Measurements from ENCODE around the gene MLXIPL.
A peak's percentile ranks its signal among the peaks of the same experiment; 100 is the strongest.
"Not testable (repeated sequence)": the region's sequence is repeated elsewhere in the genome, so short reads cannot be mapped to it uniquely, and the experiment has no call there.

Gene MLXIPL

GRCh38 chr7:73623798-73624668, at the start of gene MLXIPL:
MLXIPL (minus strand) TSS chr7:73624522; CDS start chr7:73624492, 30 bp downstream.
- DNase-seq: peak; percentile 82

- no peak for DNase-seq
Observed at GRCh38 chr7:73671857-73672445, 47.6 kb upstream of the MLXIPL start.

GRCh38 chr7:73671322-73671661, 47.0 kb upstream of the MLXIPL start:
- DNase-seq: no peak

- no peak for DNase-seq
Observed at GRCh38 chr7:73669858-73670385, 45.6 kb upstream of the MLXIPL start.

GRCh38 chr7:73669288-73669701, 45.0 kb upstream of the MLXIPL start:
- no peak for DNase-seq

GRCh38 chr7:73668886-73669230, 44.5 kb upstream of the MLXIPL start:
- DNase-seq: no peak

GRCh38 chr7:73668103-73668885, 44.0 kb upstream of the MLXIPL start:
- no peak for DNase-seq

GRCh38 chr7:73667344-73668102, 43.2 kb upstream of the MLXIPL start, which contains the start of gene VPS37D:
VPS37D (plus strand) TSS chr7:73667831; CDS start chr7:73667959, 128 bp downstream.
- DNase-seq: peak; percentile 95

- no peak for DNase-seq
Observed at GRCh38 chr7:73663033-73663432, 38.7 kb upstream of the MLXIPL start.

GRCh38 chr7:73660594-73660993, 36.3 kb upstream of the MLXIPL start:
- DNase-seq: not testable (repeated sequence)

- DNase-seq: no peak
Observed at GRCh38 chr7:73659983-73660382, 35.7 kb upstream of the MLXIPL start.

- DNase-seq: not testable (repeated sequence)
Observed at GRCh38 chr7:73655309-73655708, 31.0 kb upstream of the MLXIPL start.

- no peak for DNase-seq
Observed at GRCh38 chr7:73652541-73652949, 28.2 kb upstream of the MLXIPL start.

GRCh38 chr7:73650524-73650923, 26.2 kb upstream of the MLXIPL start:
- no peak for DNase-seq

- no peak for DNase-seq
Observed at GRCh38 chr7:73649576-73649975, 25.3 kb upstream of the MLXIPL start.

GRCh38 chr7:73648593-73649332, 24.4 kb upstream of the MLXIPL start:
- DNase-seq: no peak

- DNase-seq: no peak
Observed at GRCh38 chr7:73647725-73648592, 23.6 kb upstream of the MLXIPL start.

- no peak for DNase-seq
Observed at GRCh38 chr7:73646785-73647724, 22.7 kb upstream of the MLXIPL start.

GRCh38 chr7:73645643-73646174, 21.4 kb upstream of the MLXIPL start:
- peak; percentile 29 for DNase-seq

Measured in suppressor macrophage treated with lipopolysaccharide for 4 hours (primary cell).